SK-N-SH (cell line): Measurements from ENCODE around the gene COL5A1. TPM values are rescaled to one million over a fixed set of nuclear protein-coding genes. Genes with fewer than 3 reads are reported as not detected.

Experiments
- CTCF ChIA-PET: fragments of 300-600, 350-600 bp; formaldehyde crosslinking; extraction: SDS; loops from one replicate; lab custom pipeline; 2021; lab: Yijun Ruan, JAX
- POLR2A ChIA-PET: fragments of 350-600 bp; sonication (Branson Sonifier 250); formaldehyde crosslinking; extraction: SDS; loops from one replicate; lab custom pipeline; 2020; ENCODE audit warnings: antibody characterized with exemption, inconsistent platforms; lab: Yijun Ruan, JAX
- DNase-seq: peaks from one replicate; pipeline ENCODE4 v3.0.0; 2012
- H2AFZ ChIP-seq: fragments of 200-600 bp; sonication (generic); 2 replicates; pipeline ENCODE4 v1.8.1; 2016; ENCODE audit warnings: antibody characterized with exemption, mild to moderate bottlenecking, low read depth
- H3F3A ChIP-seq: fragments of 200-600 bp; sonication (generic); replicated peaks from 2 replicates; pipeline ENCODE3; 2016; ENCODE audit warnings: antibody characterized with exemption, mild to moderate bottlenecking; ENCODE audit not compliant: insufficient read depth
- H3K27ac ChIP-seq, 2 experiments: fragments of 200-500 bp in 1 of 2; fragments of 200-600 bp in 1 of 2; sonication (Bioruptor generic) in 1 of 2; sonication (generic), shearing (Covaris generic) in 1 of 2; 2 replicates each; pipeline versions ENCODE4 v1.5.1 to v1.6.1; 2014 to 2016; ENCODE audit warnings: low read depth in 2 of 2, inconsistent platforms in 1 of 2, low read length in 1 of 2, mild to moderate bottlenecking in 1 of 2, mixed read lengths in 1 of 2
- H3K27me3 ChIP-seq: fragments of 200-600 bp; sonication (generic), shearing (Covaris generic); 2 replicates; pipeline ENCODE4 v1.6.1; 2016; ENCODE audit warnings: mixed run types; ENCODE audit not compliant: insufficient read depth
- H3K36me3 ChIP-seq, 2 experiments: fragments of 200-500 bp in 1 of 2; fragments of 200-600 bp in 1 of 2; sonication (Bioruptor generic) in 1 of 2; sonication (generic) in 1 of 2; replicated peaks in 1 of 2; 2 replicates each; pipeline versions ENCODE3 to v1.5.1; 2014 to 2016; ENCODE audit warnings: low read length in 1 of 2, mild to moderate bottlenecking in 1 of 2; ENCODE audit not compliant: insufficient read depth in 2 of 2, control insufficient read depth in 1 of 2
- H3K4me1 ChIP-seq, 2 experiments: fragments of 200-500 bp in 1 of 2; fragments of 200-600 bp in 1 of 2; sonication (Bioruptor generic) in 1 of 2; sonication (generic), shearing (Covaris generic) in 1 of 2; 2 replicates each; pipeline versions ENCODE4 v1.5.1 to v1.6.1; 2014 to 2016; ENCODE audit warnings: low read depth in 1 of 2, low read length in 1 of 2, mixed run types in 1 of 2; ENCODE audit not compliant: insufficient read depth in 2 of 2, control insufficient read depth in 1 of 2
- H3K4me2 ChIP-seq: fragments of 200-600 bp; sonication (generic), shearing (Covaris generic); 2 replicates; pipeline ENCODE4 v1.6.1; 2017; ENCODE audit warnings: mixed run types
- H3K4me3 ChIP-seq, 2 experiments: fragments of 200-500 bp in 1 of 2; fragments of 200-600 bp in 1 of 2; sonication (Bioruptor generic) in 1 of 2; sonication (generic), shearing (Covaris generic) in 1 of 2; 2 replicates each; pipeline versions ENCODE4 v1.5.1 to v1.8.1; 2014 to 2016; ENCODE audit warnings: low read depth in 2 of 2, inconsistent platforms in 1 of 2, low read length in 1 of 2, mild to moderate bottlenecking in 1 of 2, mixed read lengths in 1 of 2, moderate library complexity in 1 of 2
- H3K79me2 ChIP-seq: fragments of 200-600 bp; sonication (generic); 2 replicates; pipeline ENCODE4 v1.8.1; 2017; ENCODE audit warnings: mild to moderate bottlenecking; ENCODE audit not compliant: insufficient read depth
- H3K9ac ChIP-seq: fragments of 200-600 bp; sonication (generic); 2 replicates; pipeline ENCODE4 v1.6.1; 2017; ENCODE audit warnings: mixed run types
- H3K9me2 ChIP-seq: fragments of 200-600 bp; sonication (generic); 2 replicates; pipeline ENCODE4 v1.6.1; 2017; ENCODE audit warnings: mixed run types
- H3K9me3 ChIP-seq: fragments of 200-600 bp; sonication (generic); 2 replicates; pipeline ENCODE4 v1.6.1; 2017; ENCODE audit warnings: mixed run types, mild to moderate bottlenecking, moderate library complexity
- H4K20me1 ChIP-seq: fragments of 200-600 bp; sonication (generic); 2 replicates; pipeline ENCODE4 v1.6.1; 2017; ENCODE audit warnings: mild to moderate bottlenecking, mixed run types; ENCODE audit not compliant: insufficient read depth
- CHD2 ChIP-seq: fragments of 150-350 bp; IDR thresholded peaks from 2 replicates; pipeline ENCODE4 v1.6.1; 2018; ENCODE audit warnings: low read length; ENCODE audit not compliant: partially characterized antibody
- EZH2phosphoT487 ChIP-seq: fragments of 200-600 bp; sonication (generic); IDR thresholded peaks from 2 replicates; pipeline ENCODE4 v1.6.1; 2017; ENCODE audit warnings: low read depth, mixed run types, mild to moderate bottlenecking, antibody characterized with exemption, moderate library complexity, borderline replicate concordance
- FOXJ3 ChIP-seq: sonication (generic); formaldehyde crosslinking; IDR thresholded peaks from 2 replicates; pipeline ENCODE4 v1.5.1; 2020; ENCODE audit warnings: mild to moderate bottlenecking, missing genetic modification reagents
- GABPA ChIP-seq: IDR thresholded peaks from 2 replicates; pipeline ENCODE4 v1.4.0; 2012; ENCODE audit warnings: low read depth, mild to moderate bottlenecking
- IRF3 ChIP-seq: fragments of 150-350 bp; IDR thresholded peaks from 2 replicates; pipeline ENCODE4 v1.6.1; 2016; ENCODE audit warnings: mild to moderate bottlenecking, low read depth, low read length
- JUND ChIP-seq: IDR thresholded peaks from 2 replicates; pipeline ENCODE4 v1.4.0; 2012
- MEF2A ChIP-seq: IDR thresholded peaks from 2 replicates; pipeline ENCODE4 v1.4.0; 2012; ENCODE audit warnings: low read depth, borderline replicate concordance
- MXI1 ChIP-seq: IDR thresholded peaks from 2 replicates; pipeline ENCODE4 v1.6.1; 2012; ENCODE audit warnings: mild to moderate bottlenecking, low read depth, low read length, improper control_type of control experiment
- NFIC ChIP-seq: IDR thresholded peaks from 2 replicates; pipeline ENCODE4 v1.4.0; 2012; ENCODE audit warnings: borderline replicate concordance
- NRF1 ChIP-seq: IDR thresholded peaks from 2 replicates; pipeline ENCODE4 v1.6.1; 2012; ENCODE audit warnings: low read depth, mild to moderate bottlenecking, low read length
- PBX3 ChIP-seq: IDR thresholded peaks from 2 replicates; pipeline ENCODE4; 2012
- SIN3A ChIP-seq: IDR thresholded peaks from 2 replicates; pipeline ENCODE4 v1.6.1; 2012; ENCODE audit warnings: low read depth, mild to moderate bottlenecking, low read length, moderate library complexity, borderline replicate concordance
- TCF12 ChIP-seq: IDR thresholded peaks from 2 replicates; pipeline ENCODE4 v1.4.0; 2012
- TEAD4 ChIP-seq: IDR thresholded peaks from 2 replicates; pipeline ENCODE4 v1.4.0; 2012; ENCODE audit warnings: mild to moderate bottlenecking, borderline replicate concordance; ENCODE audit not compliant: insufficient read depth
- YY1 ChIP-seq: IDR thresholded peaks from 2 replicates; pipeline ENCODE4 v1.4.0; 2012; ENCODE audit warnings: low read depth, mild to moderate bottlenecking
- ZBTB33 ChIP-seq: IDR thresholded peaks from 2 replicates; pipeline ENCODE4 v1.4.0; 2012; ENCODE audit warnings: low read depth, borderline replicate concordance
- WGBS: methylation state at CpG from one replicate; pipeline ENCODE4 v1.1.6; 2017; ENCODE audit warnings: low lambda C conversion rate; 5-methylcytosine and 5-hydroxymethylcytosine counted together
- polyA plus RNA-seq, 3 experiments: library from polyadenylated mRNA; depleted of rRNA; stranded (reverse); fragments of >200 nt; gene quantifications; 2 replicates each; pipeline ENCODE4 v1.2.3, GENCODE V29; 2012

Gene COL5A1
- polyA plus RNA-seq, 1 of the 3 experiments (the other 2 are of a cell fraction), result 73.8 TPM

- CTCF ChIA-PET, result interaction anchor here (1.0 kb wide), 1 partner anchor 9 kb away, joined by 3 read pairs; no protein-coding TSS in a partner anchor
- Histone ChIP-seq H3K27ac (no peak overlapping the region), H3K9me3 (no peaks in the 10 kb centered on the region), H3K4me3 (no peak overlapping the region), H3K9ac (no peak overlapping the region), H2AFZ (no peak overlapping the region), H3K4me1 (no peaks in the 10 kb centered on the region; a peak in 1 of 4 replicates), H3K79me2 (no peaks in the 10 kb centered on the region), H3F3A (no peaks in the 10 kb centered on the region), H3K9me2 (no peaks in the 10 kb centered on the region), H3K27me3 (no peaks in the 10 kb centered on the region), H4K20me1 (no peaks in the 10 kb centered on the region), H3K36me3 (no peaks in the 10 kb centered on the region), H3K4me2 (no peak overlapping the region)
- 92% methylated on average over 15 of the region's 16 CpGs for WGBS
- TF ChIP-seq MEF2A (no peak), JUND (no peak), EZH2phosphoT487 (no peak), ZBTB33 (no peak), FOXJ3 (CRISPR knock-in tag) (no peak), NRF1 (no peak), TEAD4 (no peak), CHD2 (no peak), GABPA (no peak)
- no peak for DNase-seq
- POLR2A ChIA-PET, result no interaction called here
Observed at GRCh38 chr9:134633362-134634142, 8.1 kb upstream of the COL5A1 start.

GRCh38 chr9:134634176-134634575 lies 7.4 kb upstream of the COL5A1 start:
- no peaks in the 10 kb centered on the region for H3F3A ChIP-seq
- DNase-seq, result no peak
- H3K9me2 ChIP-seq, result no peaks in the 10 kb centered on the region
- no peak overlapping the region for H3K4me3 ChIP-seq
- H3K4me2 ChIP-seq, result no peak overlapping the region
- no peaks in the 10 kb centered on the region for H3K27me3 ChIP-seq
- no peaks in the 10 kb centered on the region for H3K79me2 ChIP-seq
- ChIA-PET CTCF (interaction anchor here (1.0 to 1.5 kb wide), 2 partner anchors 10 to 27 kb away, joined by 3 to 4 read pairs; no protein-coding TSS in a partner anchor), POLR2A (no interaction called here)
- H3K9ac ChIP-seq, result no peak overlapping the region
- 80% methylated on average over 5 of the region's 9 CpGs for whole genome bisulfite sequencing
- H2AFZ ChIP-seq, result no peak overlapping the region
- no peaks in the 10 kb centered on the region for H3K9me3 ChIP-seq
- no peaks in the 10 kb centered on the region for H4K20me1 ChIP-seq
- no peaks in the 10 kb centered on the region for H3K36me3 ChIP-seq
- no peak overlapping the region for H3K27ac ChIP-seq
- H3K4me1 ChIP-seq, result no peaks in the 10 kb centered on the region; a peak in 1 of 4 replicates
- no peak for TF ChIP-seq JUND
- TF ChIP-seq SIN3A, result no peak
- no peak for TF ChIP-seq FOXJ3 (CRISPR knock-in tag)
- TF ChIP-seq NRF1, result no peak
- no peak for TF ChIP-seq MEF2A
- TF ChIP-seq NFIC, result no peak
- TF ChIP-seq ZBTB33, result no peak
- no peak for TF ChIP-seq TCF12
- no peak for TF ChIP-seq PBX3
- TF ChIP-seq MXI1, result no peak
- TF ChIP-seq IRF3, result no peak
- TF ChIP-seq YY1, result no peak
